A673 (cell line): Measurements from ENCODE around the gene MGAT3. TPM values are rescaled to one million over a fixed set of nuclear protein-coding genes. Genes with fewer than 3 reads are reported as not detected.

Experiments used
- BruUV-seq: library from RNA; stranded (reverse); fragments of 400-500 nt; replicated peaks from 2 replicates; lab custom pipeline; 2021; lab: Mats Ljungman, UMichigan
- CTCF ChIA-PET: fragments of 300-600 bp; sonication (Branson Sonifier 250); formaldehyde crosslinking; loops from one replicate; lab custom pipeline; 2022; ENCODE audit warnings: antibody characterized with exemption; lab: Charles Lee
- POLR2A ChIA-PET: fragments of 300-600 bp; sonication (Branson Sonifier 250); formaldehyde crosslinking; loops from one replicate; lab custom pipeline; 2022; ENCODE audit warnings: antibody characterized with exemption; ENCODE audit not compliant: low non-redundant PET; lab: Charles Lee
- DNase-seq: peaks from one replicate; pipeline ENCODE4 v3.0.0-alpha.2; 2015; ENCODE audit warnings: low spot score
- H3K27ac ChIP-seq: fragments of 200-600 bp; sonication (generic); 2 replicates; pipeline ENCODE4 v1.5.1; 2016; ENCODE audit warnings: mixed run types, low read depth, mild to moderate bottlenecking, mixed read lengths, antibody characterized with exemption, low read length; ENCODE audit not compliant: poor library complexity, severe bottlenecking
- H3K27me3 ChIP-seq: fragments of 200-600 bp; sonication (generic); replicated peaks from 2 replicates; pipeline ENCODE4 v1.6.1; 2017; ENCODE audit warnings: mixed run types, low read depth, mild to moderate bottlenecking, mixed read lengths, antibody characterized with exemption, low read length; ENCODE audit not compliant: insufficient read depth, poor library complexity
- H3K36me3 ChIP-seq: fragments of 200-600 bp; sonication (generic); 2 replicates; pipeline ENCODE4 v1.6.1; 2016; ENCODE audit warnings: mixed run types, mild to moderate bottlenecking, mixed read lengths, antibody characterized with exemption, low read length; ENCODE audit not compliant: insufficient read depth, poor library complexity, severe bottlenecking
- H3K4me1 ChIP-seq: fragments of 200-600 bp; sonication (generic); 2 replicates; pipeline ENCODE4 v1.6.1; 2017; ENCODE audit warnings: mixed run types, mild to moderate bottlenecking, mixed read lengths, antibody characterized with exemption, low read length; ENCODE audit not compliant: insufficient read depth, poor library complexity, severe bottlenecking
- H3K4me3 ChIP-seq: fragments of 200-600 bp; sonication (generic); 2 replicates; pipeline ENCODE4 v1.5.1; 2016; ENCODE audit warnings: low read depth, mixed run types, mild to moderate bottlenecking, mixed read lengths, low read length; ENCODE audit not compliant: poor library complexity, severe bottlenecking
- H3K9me3 ChIP-seq: fragments of 200-600 bp; sonication (generic); 2 replicates; pipeline ENCODE4 v1.6.1; 2016; ENCODE audit warnings: mixed run types, low read depth, mild to moderate bottlenecking, mixed read lengths, antibody characterized with exemption, low read length; ENCODE audit not compliant: poor library complexity, severe bottlenecking
- EZH2 ChIP-seq: fragments of 200-600 bp; sonication (generic); IDR thresholded peaks from 2 replicates; pipeline ENCODE4 v1.6.1; 2017; ENCODE audit warnings: borderline replicate concordance, low read depth, mild to moderate bottlenecking, mixed read lengths, antibody characterized with exemption, low read length; ENCODE audit not compliant: poor library complexity, severe bottlenecking
- intact Hi-C: fragments of 100-400 bp; cut with micrococcal nuclease; formaldehyde crosslinking; loops from one replicate; pipeline ENCODE4 v1.10.0; 2022; ENCODE audit not compliant: unreplicated experiment
- total RNA-seq: library from RNA; stranded (reverse); gene quantifications from 2 replicates; pipeline ENCODE4 v1.2.3, GENCODE V29; 2021
- TF ChIP-seq, protein P1 (sequence below): fragments of 300-800, 200-600 bp; sonication (generic); conservative IDR thresholded peaks from 2 replicates; pipeline ENCODE4 v1.5.1; 2017; ENCODE audit warnings: low read depth, mild to moderate bottlenecking, antibody characterized with exemption, low read length, moderate library complexity, mixed read lengths

Gene MGAT3
- total RNA-seq, 1 experiment from 2014 or later, result 2.7 TPM

DNA sequence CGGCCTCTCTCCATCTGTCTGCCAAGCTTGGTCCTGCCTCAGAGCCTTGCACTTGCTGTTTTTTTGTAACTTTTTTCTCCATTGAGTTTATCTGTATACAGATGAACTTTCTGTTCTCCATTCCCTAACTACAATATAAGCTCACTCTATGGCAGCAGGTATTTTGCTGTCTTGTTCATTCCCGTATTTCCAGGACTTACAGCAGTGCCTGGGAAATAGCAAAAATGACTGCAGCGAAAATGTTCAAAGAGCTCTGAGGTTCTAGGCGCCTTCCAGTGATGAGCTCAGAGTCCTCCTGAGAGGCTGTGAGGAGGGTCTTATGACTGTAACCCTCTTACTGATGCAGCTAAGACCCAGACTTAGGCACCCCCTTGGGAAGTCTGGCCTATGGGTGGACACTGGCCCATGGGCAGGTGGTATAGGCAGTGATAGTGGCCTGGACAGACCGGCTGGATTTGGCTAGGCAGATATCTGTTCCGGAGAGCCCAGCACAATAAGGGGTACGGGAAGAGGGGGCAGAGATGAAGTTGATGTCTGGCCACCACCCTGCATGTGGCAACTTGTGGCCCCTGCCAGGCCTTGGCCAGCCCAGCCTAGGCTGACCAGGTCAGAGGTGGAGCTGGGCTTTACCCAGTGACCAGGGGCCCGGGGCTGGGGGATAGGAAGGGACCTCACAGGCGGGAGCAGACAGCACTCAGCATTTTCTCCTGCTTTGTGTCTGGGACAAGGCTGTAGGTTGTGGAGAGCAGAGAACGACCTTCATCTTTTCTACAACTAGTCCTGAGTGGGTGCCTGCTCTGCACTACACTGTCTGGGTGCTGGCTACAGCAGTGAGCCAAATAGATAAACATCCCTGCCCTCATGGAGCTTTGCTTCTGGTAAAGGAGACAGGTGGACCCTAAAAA, 68.2 kb downstream of the MGAT3 start:
- ChIA-PET POLR2A (interaction anchor here (0.8 to 1.3 kb wide), 3 partner anchors 10 to 208 kb away, joined by 3 to 4 read pairs (median 3); partner anchors contain the start of gene RPL3), CTCF (interaction anchor here (1.2 kb wide), 1 partner anchor 519 kb away, joined by 4 read pairs; no protein-coding TSS in a partner anchor)
- TF ChIP-seq, protein P1, sequence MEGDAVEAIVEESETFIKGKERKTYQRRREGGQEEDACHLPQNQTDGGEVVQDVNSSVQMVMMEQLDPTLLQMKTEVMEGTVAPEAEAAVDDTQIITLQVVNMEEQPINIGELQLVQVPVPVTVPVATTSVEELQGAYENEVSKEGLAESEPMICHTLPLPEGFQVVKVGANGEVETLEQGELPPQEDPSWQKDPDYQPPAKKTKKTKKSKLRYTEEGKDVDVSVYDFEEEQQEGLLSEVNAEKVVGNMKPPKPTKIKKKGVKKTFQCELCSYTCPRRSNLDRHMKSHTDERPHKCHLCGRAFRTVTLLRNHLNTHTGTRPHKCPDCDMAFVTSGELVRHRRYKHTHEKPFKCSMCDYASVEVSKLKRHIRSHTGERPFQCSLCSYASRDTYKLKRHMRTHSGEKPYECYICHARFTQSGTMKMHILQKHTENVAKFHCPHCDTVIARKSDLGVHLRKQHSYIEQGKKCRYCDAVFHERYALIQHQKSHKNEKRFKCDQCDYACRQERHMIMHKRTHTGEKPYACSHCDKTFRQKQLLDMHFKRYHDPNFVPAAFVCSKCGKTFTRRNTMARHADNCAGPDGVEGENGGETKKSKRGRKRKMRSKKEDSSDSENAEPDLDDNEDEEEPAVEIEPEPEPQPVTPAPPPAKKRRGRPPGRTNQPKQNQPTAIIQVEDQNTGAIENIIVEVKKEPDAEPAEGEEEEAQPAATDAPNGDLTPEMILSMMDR, result no peak
- no peak for TF ChIP-seq EZH2
- peak overlapping the region; percentile 30 for H3K27ac ChIP-seq
- no peak for DNase-seq
- no peak overlapping the region for H3K4me3 ChIP-seq
- H3K9me3 ChIP-seq, result no peaks in the 10 kb centered on the region
- peaks cover 31% of the 10 kb centered on the region for H3K4me1 ChIP-seq
- no peaks in the 10 kb centered on the region for H3K27me3 ChIP-seq
- peaks cover 65% of the 10 kb centered on the region for H3K36me3 ChIP-seq
- intact Hi-C loops, result loop anchor here (5.0 to 10.0 kb wide), 2 partner anchors 130 to 208 kb away; partner anchors contain the start of genes RPL3 and TAB1
- BruUV-seq, result no TSS peak

DNA sequence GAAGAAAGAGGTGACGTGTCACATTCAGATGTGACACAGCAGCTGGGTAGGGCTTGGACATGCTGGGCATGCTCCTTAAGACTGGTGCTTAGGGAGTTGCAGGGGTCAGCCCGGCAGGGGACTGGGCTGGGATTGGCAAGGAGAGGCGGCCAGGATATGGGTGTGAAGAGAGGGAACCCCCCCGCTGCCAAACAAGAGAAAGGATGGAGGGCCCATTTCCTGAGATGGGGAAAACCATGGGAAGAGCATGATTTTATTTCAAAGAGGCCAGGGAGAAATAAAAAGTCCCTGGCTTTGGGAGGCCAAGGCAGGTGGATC, 68.8 kb downstream of the MGAT3 start:
- BruUV-seq, result no TSS peak
- H3K27me3 ChIP-seq, result no peaks in the 10 kb centered on the region
- peaks cover 66% of the 10 kb centered on the region for H3K36me3 ChIP-seq
- ChIA-PET POLR2A (interaction anchor here (0.8 kb wide), 1 partner anchor 209 kb away, joined by 3 read pairs; no protein-coding TSS in a partner anchor), CTCF (no interaction called here)
- no peak for DNase-seq
- peaks cover 35% of the 10 kb centered on the region for H3K4me1 ChIP-seq
- intact Hi-C loops, result loop anchor here (5.0 to 10.0 kb wide), 2 partner anchors 131 to 208 kb away; partner anchors contain the start of genes RPL3 and TAB1
- no peaks in the 10 kb centered on the region for H3K9me3 ChIP-seq
- H3K4me3 ChIP-seq, result no peak overlapping the region
- peak overlapping the region; percentile 30 for H3K27ac ChIP-seq
- TF ChIP-seq, protein P1, result no peak
- no peak for TF ChIP-seq EZH2

DNA sequence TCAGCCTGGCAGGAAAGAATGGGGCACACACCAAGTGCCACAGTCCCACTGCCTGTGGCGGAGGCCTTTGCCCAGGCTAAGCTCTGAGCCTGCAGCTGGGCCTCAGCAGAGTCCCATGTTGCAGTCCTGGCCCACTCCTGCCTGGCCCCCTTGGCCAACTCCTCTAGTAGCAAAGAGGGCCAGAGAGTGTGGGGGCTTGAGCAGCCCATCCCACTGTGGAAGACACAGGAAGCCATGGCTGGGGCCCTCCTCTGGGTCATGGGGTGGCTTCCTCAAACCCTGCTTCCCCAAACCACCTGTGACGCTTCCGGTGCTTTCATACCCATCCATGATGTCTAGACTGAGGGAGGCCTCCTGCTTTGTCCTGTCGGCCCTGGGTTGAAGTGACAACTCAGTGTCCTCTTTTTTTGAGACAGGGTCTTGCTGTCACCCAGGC, 69.9 kb downstream of the MGAT3 start:
- Histone ChIP-seq H3K36me3 (peaks cover 55% of the 10 kb centered on the region), H3K27ac (peak overlapping the region; percentile 25), H3K4me3 (no peak overlapping the region), H3K27me3 (no peaks in the 10 kb centered on the region), H3K9me3 (no peaks in the 10 kb centered on the region), H3K4me1 (peaks cover 46% of the 10 kb centered on the region)
- no peak for TF ChIP-seq EZH2
- TF ChIP-seq, protein P1, result no peak
- DNase-seq, result no peak
- ChIA-PET POLR2A (interaction anchor here (0.6 kb wide), 1 partner anchor 745 kb away, joined by 18 read pairs; no protein-coding TSS in a partner anchor), CTCF (no interaction called here)
- no TSS peak for BruUV-seq
- intact Hi-C loops, result loop anchor here (5.0 to 10.0 kb wide), 2 partner anchors 132 to 209 kb away; partner anchors contain the start of genes RPL3 and TAB1
